Neural cell (in vitro differentiated cells): Measurements from ENCODE around the gene ADARB1.

Experiments used
- EP300 ChIP-seq: fragments of 450-650 bp; conservative IDR thresholded peaks from 2 replicates; pipeline ENCODE4 v1.6.1; 2014; ENCODE audit warnings: antibody characterized with exemption, mild to moderate bottlenecking, moderate library complexity; ENCODE audit not compliant: poor library complexity, severe bottlenecking
- EZH2 ChIP-seq: fragments of 200-600, 300-800 bp; shearing (Covaris generic), sonication (generic); IDR thresholded peaks from 2 replicates; pipeline ENCODE4 v1.6.1; 2014; ENCODE audit warnings: antibody characterized with exemption, low read length, borderline replicate concordance, mild to moderate bottlenecking; ENCODE audit not compliant: insufficient read depth, poor library complexity, severe bottlenecking
- MXI1 ChIP-seq: fragments of 450-650 bp; conservative IDR thresholded peaks from 2 replicates; pipeline ENCODE4 v1.6.1; 2014; ENCODE audit warnings: antibody characterized with exemption, mild to moderate bottlenecking; ENCODE audit not compliant: poor library complexity, severe bottlenecking
- POLR2AphosphoS5 ChIP-seq: IDR thresholded peaks from 2 replicates; pipeline ENCODE4 v1.6.1; 2012
- RAD21 ChIP-seq: fragments of 450-650 bp; conservative IDR thresholded peaks from 2 replicates; pipeline ENCODE4 v1.6.1; 2014; ENCODE audit warnings: antibody characterized with exemption, mild to moderate bottlenecking, moderate library complexity
- REST ChIP-seq: IDR thresholded peaks from 2 replicates; pipeline ENCODE4 v1.6.1; 2012; ENCODE audit warnings: borderline replicate concordance
- TAF1 ChIP-seq: IDR thresholded peaks from 2 replicates; pipeline ENCODE4 v1.6.1; 2012; ENCODE audit warnings: low read depth
- TF ChIP-seq, protein P1 (sequence below): fragments of 450-650 bp; IDR thresholded peaks from 2 replicates; pipeline ENCODE4 v1.5.1; 2014; ENCODE audit warnings: antibody characterized with exemption, mild to moderate bottlenecking, moderate library complexity; ENCODE audit not compliant: poor library complexity, severe bottlenecking

DNA sequence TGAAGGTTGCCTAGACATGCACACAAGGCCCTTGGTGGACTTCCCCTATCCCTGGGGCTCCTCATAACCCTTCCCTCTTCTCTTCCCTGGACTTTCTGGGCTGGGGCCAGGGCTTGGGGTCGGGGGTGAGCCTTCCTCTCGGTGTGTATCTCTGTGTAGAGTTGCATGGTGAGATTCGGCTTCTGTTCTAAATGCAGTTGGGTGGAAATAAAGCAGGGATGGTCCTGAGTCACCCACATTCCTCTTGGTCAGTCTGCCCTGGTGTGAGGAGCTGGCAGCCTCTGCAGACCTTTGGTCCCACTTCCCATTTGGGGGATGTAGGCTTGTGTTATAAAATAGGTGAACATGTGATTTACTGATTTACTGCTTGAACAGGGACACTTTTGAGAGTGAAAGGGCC, 38.0 kb downstream of the ADARB1 start:
- no peak for TF ChIP-seq POLR2AphosphoS5
- no peak for TF ChIP-seq EP300
- TF ChIP-seq, protein P1, sequence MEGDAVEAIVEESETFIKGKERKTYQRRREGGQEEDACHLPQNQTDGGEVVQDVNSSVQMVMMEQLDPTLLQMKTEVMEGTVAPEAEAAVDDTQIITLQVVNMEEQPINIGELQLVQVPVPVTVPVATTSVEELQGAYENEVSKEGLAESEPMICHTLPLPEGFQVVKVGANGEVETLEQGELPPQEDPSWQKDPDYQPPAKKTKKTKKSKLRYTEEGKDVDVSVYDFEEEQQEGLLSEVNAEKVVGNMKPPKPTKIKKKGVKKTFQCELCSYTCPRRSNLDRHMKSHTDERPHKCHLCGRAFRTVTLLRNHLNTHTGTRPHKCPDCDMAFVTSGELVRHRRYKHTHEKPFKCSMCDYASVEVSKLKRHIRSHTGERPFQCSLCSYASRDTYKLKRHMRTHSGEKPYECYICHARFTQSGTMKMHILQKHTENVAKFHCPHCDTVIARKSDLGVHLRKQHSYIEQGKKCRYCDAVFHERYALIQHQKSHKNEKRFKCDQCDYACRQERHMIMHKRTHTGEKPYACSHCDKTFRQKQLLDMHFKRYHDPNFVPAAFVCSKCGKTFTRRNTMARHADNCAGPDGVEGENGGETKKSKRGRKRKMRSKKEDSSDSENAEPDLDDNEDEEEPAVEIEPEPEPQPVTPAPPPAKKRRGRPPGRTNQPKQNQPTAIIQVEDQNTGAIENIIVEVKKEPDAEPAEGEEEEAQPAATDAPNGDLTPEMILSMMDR = no peak
- TF ChIP-seq MXI1 = no peak
- TF ChIP-seq REST = no peak
- TF ChIP-seq EZH2 = no peak
- TF ChIP-seq RAD21 = no peak
- TF ChIP-seq TAF1 = no peak
